H9 (cell line): Measurements from ENCODE around the gene SLC26A5. TPM values are rescaled to one million over a fixed set of nuclear protein-coding genes. Genes with fewer than 3 reads are reported as not detected.

ENCODE experiments used
- DNase-seq: peaks from one replicate; pipeline ENCODE4 v3.0.0-alpha.2; 2017
- H2AFZ ChIP-seq: one replicate; pipeline ENCODE4 v1.6.1; 2013; ENCODE audit warnings: mild to moderate bottlenecking, low read length, control low read depth, moderate library complexity
- H2AK5ac ChIP-seq: 2 replicates; pipeline ENCODE4 v1.6.1; 2013; ENCODE audit warnings: low read length, control low read depth, mixed read lengths; ENCODE audit not compliant: insufficient read length
- H2BK120ac ChIP-seq: one replicate; pipeline ENCODE4 v1.6.1; 2013; ENCODE audit warnings: low read depth, mild to moderate bottlenecking, low read length, control low read depth, inconsistent platforms; ENCODE audit not compliant: poor library complexity, severe bottlenecking
- H2BK12ac ChIP-seq: 2 replicates; pipeline ENCODE4 v1.6.1; 2013; ENCODE audit warnings: low read length, control low read depth, mixed read lengths, low read depth; ENCODE audit not compliant: insufficient read length
- H2BK15ac ChIP-seq: 2 replicates; pipeline ENCODE4 v1.6.1; 2013; ENCODE audit warnings: low read depth, low read length, control low read depth
- H2BK20ac ChIP-seq: one replicate; pipeline ENCODE4 v1.6.1; 2013; ENCODE audit warnings: low read depth, mild to moderate bottlenecking, low read length, control low read depth, inconsistent platforms; ENCODE audit not compliant: poor library complexity, severe bottlenecking
- H2BK5ac ChIP-seq: 2 replicates; pipeline ENCODE4 v1.6.1; 2013; ENCODE audit warnings: low read length, control low read depth, mixed read lengths; ENCODE audit not compliant: insufficient read length
- H3K14ac ChIP-seq: 2 replicates; pipeline ENCODE4 v1.6.1; 2013; ENCODE audit warnings: low read length, control low read depth; ENCODE audit not compliant: insufficient read depth
- H3K18ac ChIP-seq: 2 replicates; pipeline ENCODE4 v1.6.1; 2013; ENCODE audit warnings: low read depth, mild to moderate bottlenecking, mixed read lengths, low read length, control low read depth; ENCODE audit not compliant: insufficient read length
- H3K23ac ChIP-seq: 2 replicates; pipeline ENCODE4 v1.6.1; 2013; ENCODE audit warnings: low read length, control low read depth, mixed read lengths, low read depth; ENCODE audit not compliant: insufficient read length
- H3K23me2 ChIP-seq: 2 replicates; pipeline ENCODE4 v1.6.1; 2013; ENCODE audit warnings: low read depth, mild to moderate bottlenecking, mixed read lengths, low read length, control low read depth; ENCODE audit not compliant: insufficient read length, poor library complexity, severe bottlenecking
- H3K27ac ChIP-seq: 2 replicates; pipeline ENCODE4 v1.5.1; 2013; ENCODE audit warnings: low read length, control low read depth, mixed read lengths, low read depth; ENCODE audit not compliant: insufficient read length
- H3K27me3 ChIP-seq: 2 replicates; pipeline ENCODE4 v1.6.1; 2013; ENCODE audit warnings: low read length, control low read depth, inconsistent platforms; ENCODE audit not compliant: insufficient read depth
- H3K4ac ChIP-seq: 2 replicates; pipeline ENCODE4 v1.6.1; 2013; ENCODE audit warnings: low read depth, mild to moderate bottlenecking, control low read depth, inconsistent platforms, low read length, moderate library complexity
- H3K4me1 ChIP-seq: 2 replicates; pipeline ENCODE4 v1.6.1; 2013; ENCODE audit warnings: low read length, control low read depth, inconsistent platforms; ENCODE audit not compliant: insufficient read depth
- H3K4me2 ChIP-seq: 2 replicates; pipeline ENCODE4 v1.6.1; 2013; ENCODE audit warnings: low read length, control low read depth, mixed read lengths; ENCODE audit not compliant: insufficient read length, insufficient read depth
- H3K56ac ChIP-seq: 2 replicates; pipeline ENCODE4 v1.6.1; 2013; ENCODE audit warnings: low read depth, mild to moderate bottlenecking, mixed read lengths, low read length, control low read depth; ENCODE audit not compliant: insufficient read length
- H3K79me1 ChIP-seq: 2 replicates; pipeline ENCODE4 v1.6.1; 2013; ENCODE audit warnings: low read depth, mild to moderate bottlenecking, moderate library complexity, low read length, control low read depth, inconsistent platforms; ENCODE audit not compliant: insufficient read depth, poor library complexity, severe bottlenecking
- H3K79me2 ChIP-seq: 2 replicates; pipeline ENCODE4 v1.6.1; 2013; ENCODE audit warnings: low read length, control low read depth, inconsistent platforms; ENCODE audit not compliant: insufficient read depth
- H3K9ac ChIP-seq: 2 replicates; pipeline ENCODE4 v1.6.1; 2013; ENCODE audit warnings: low read length, control low read depth, mixed read lengths; ENCODE audit not compliant: insufficient read length; ENCODE audit errors: extremely low read depth
- H3K9me3 ChIP-seq: one replicate; pipeline ENCODE4 v1.6.1; 2013; ENCODE audit warnings: low read depth, low read length, inconsistent platforms; ENCODE audit not compliant: control insufficient read depth
- H3T11ph ChIP-seq: one replicate; pipeline ENCODE4 v1.6.1; 2013; ENCODE audit warnings: mild to moderate bottlenecking, low read length, control low read depth, inconsistent platforms
- H4K20me1 ChIP-seq: one replicate; pipeline ENCODE4 v1.6.1; 2013; ENCODE audit not compliant: control insufficient read depth, insufficient read length, insufficient read depth
- H4K5ac ChIP-seq: 2 replicates; pipeline ENCODE4 v1.6.1; 2013; ENCODE audit warnings: low read depth, mild to moderate bottlenecking, mixed read lengths, low read length, control low read depth; ENCODE audit not compliant: insufficient read length
- H4K8ac ChIP-seq: replicated peaks from 2 replicates; pipeline ENCODE4 v1.6.1; 2013; ENCODE audit warnings: low read length, control low read depth, mixed read lengths, low read depth; ENCODE audit not compliant: insufficient read length
- H4K91ac ChIP-seq: 2 replicates; pipeline ENCODE4 v1.6.1; 2013; ENCODE audit warnings: low read depth, mild to moderate bottlenecking, moderate library complexity, mixed read lengths, low read length, control low read depth; ENCODE audit not compliant: insufficient read length
- H3K27ac Mint-ChIP-seq, 3 experiments: 2 replicates in 2 of 3; 3 replicates in 1 of 3; pipeline ENCODE4 v1.8.0; 2020 to 2021; ENCODE audit warnings: mixed read lengths in 3 of 3, mild to moderate bottlenecking in 1 of 3, moderate library complexity in 1 of 3
- H3K27me3 Mint-ChIP-seq: 2 replicates; pipeline ENCODE4 v1.8.0; 2021; ENCODE audit warnings: low read depth, mild to moderate bottlenecking, moderate library complexity, mixed read lengths
- H3K36me3 Mint-ChIP-seq, 3 experiments: 2 replicates in 2 of 3; 3 replicates in 1 of 3; pipeline ENCODE4 v1.8.0; 2020 to 2021; ENCODE audit warnings: low read depth in 3 of 3, mixed read lengths in 3 of 3; ENCODE audit not compliant: insufficient read depth in 1 of 3
- H3K4me1 Mint-ChIP-seq, 2 experiments: 2 replicates each; pipeline ENCODE4 v1.8.0; 2020; ENCODE audit warnings: mixed read lengths in 2 of 2
- H3K4me3 Mint-ChIP-seq, 2 experiments: 2 replicates in 1 of 2; 3 replicates in 1 of 2; pipeline ENCODE4 v1.8.0; 2020 to 2021; ENCODE audit warnings: mild to moderate bottlenecking in 2 of 2, mixed read lengths in 2 of 2, moderate library complexity in 1 of 2
- H3K9me3 Mint-ChIP-seq, 2 experiments: 2 replicates in 1 of 2; 3 replicates in 1 of 2; pipeline ENCODE4 v1.8.0; 2020; ENCODE audit warnings: mild to moderate bottlenecking in 2 of 2, mixed read lengths in 2 of 2, moderate library complexity in 1 of 2
- CTCF ChIP-seq: fragments of 200-600 bp; sonication (generic); conservative IDR thresholded peaks from 3 replicates; pipeline ENCODE4 v1.8.0; 2021; ENCODE audit warnings: antibody characterized with exemption, mild to moderate bottlenecking
- WGBS: extraction: QIAGEN DNeasy Blood & Tissue Kit; methylation state at CpG from one replicate; pipeline ENCODE4 v1.1.7; 2013; ENCODE audit warnings: missing lambda C conversion rate, low lambda C conversion rate, mixed read lengths; ENCODE audit not compliant: insufficient read length; ENCODE audit errors: extremely low coverage; 5-methylcytosine and 5-hydroxymethylcytosine counted together
- long read RNA-seq: library from polyadenylated mRNA; unstranded; transcript quantifications from one replicate; pipeline ENCODE4 v2.0.0, GENCODE V29; 2020
- total RNA-seq: library from RNA; stranded (reverse); gene quantifications from 2 replicates; pipeline ENCODE4 v1.2.1, GENCODE V29; 2021

Gene SLC26A5
- total RNA-seq = 0.11 TPM in 1 of 2 replicates, not detected in the other
- long read RNA-seq = 0 reads

- H3K23me2 ChIP-seq = peaks cover 8% of the 10 kb centered on the region
- no peak within 1 kb of the TSS for H4K8ac ChIP-seq
- no CpG with 5 or more reads among the region's 54 CpGs for WGBS
- peaks cover 3% of the 10 kb centered on the region; the same call in 1 of the 2 replicates for H3K27me3 ChIP-seq
- H3K23ac ChIP-seq = no peak within 1 kb of the TSS
- Mint-ChIP-seq H3K27ac (no peak within 1 kb of the TSS), H3K27me3 (peaks cover 88% of the 10 kb centered on the region), H3K4me3 (peak within 1 kb of the TSS; percentile 60 to 84), H3K9me3 (no peaks in the 10 kb centered on the region), H3K4me1 (peaks cover 15 to 16% of the 10 kb centered on the region in 2 experiments), H3K36me3 (no peaks in the 10 kb centered on the region)
- no peak within 1 kb of the TSS for H2AFZ ChIP-seq
- H3K4ac ChIP-seq = no peak within 1 kb of the TSS
- H2BK20ac ChIP-seq = no peak within 1 kb of the TSS
- H4K91ac ChIP-seq = no peak within 1 kb of the TSS
- no peak within 1 kb of the TSS for H3K9ac ChIP-seq
- H3K9me3 ChIP-seq = no peaks in the 10 kb centered on the region
- no peak within 1 kb of the TSS for H4K5ac ChIP-seq
- DNase-seq = peak; percentile 75
- H2BK15ac ChIP-seq = no peak within 1 kb of the TSS
- no peaks in the 10 kb centered on the region for H3K79me1 ChIP-seq
- H4K20me1 ChIP-seq = peaks cover 4% of the 10 kb centered on the region
- H3K4me2 ChIP-seq = peak within 1 kb of the TSS; percentile 39
- H3K56ac ChIP-seq = no peak within 1 kb of the TSS
- no peak within 1 kb of the TSS for H2BK12ac ChIP-seq
- H2BK5ac ChIP-seq = no peak within 1 kb of the TSS
- H2BK120ac ChIP-seq = no peak within 1 kb of the TSS
- H3K18ac ChIP-seq = no peak within 1 kb of the TSS
- no peak within 1 kb of the TSS for H2AK5ac ChIP-seq
- no peak within 1 kb of the TSS for H3K27ac ChIP-seq
- H3K79me2 ChIP-seq = no peaks in the 10 kb centered on the region
- H3K4me1 ChIP-seq = no peaks in the 10 kb centered on the region
- no peak for TF ChIP-seq CTCF
- no peak within 1 kb of the TSS for H3T11ph ChIP-seq
- H3K14ac ChIP-seq = no peak within 1 kb of the TSS
These were observed at the start of gene SLC26A5 for GRCh38 chr7:103446049-103446520. Gene SLC26A5 (minus strand): TSS chr7:103446207. CDS start chr7:103421514, 24,693 bp downstream.
